Adrenal gland (tissue), 5 donors: Measurements from ENCODE around the gene RNF5.

Experiments used
- CTCF ChIP-seq, 6 experiments: fragments of 450-650 bp in 4 of 6; fragments of 200-600 bp in 2 of 6; sonication (generic) in 1 of 6; IDR thresholded peaks; 1 replicate in 5 of 6; 2 replicates in 1 of 6; pipeline versions ENCODE4 v1.5.1 to v1.8.0; 2016 to 2021; ENCODE audit warnings: antibody characterized with exemption in 6 of 6, mild to moderate bottlenecking in 2 of 6, moderate library complexity in 1 of 6
- POLR2A ChIP-seq, 2 donors: fragments of 450-650 bp; IDR thresholded peaks; one replicate each; pipeline ENCODE4 v1.6.1; 2017; ENCODE audit warnings: antibody characterized with exemption in 2 of 2, mild to moderate bottlenecking in 2 of 2, moderate library complexity in 1 of 2
- donor health status: DM: no; HTN: no; CAD: no.

DNA sequence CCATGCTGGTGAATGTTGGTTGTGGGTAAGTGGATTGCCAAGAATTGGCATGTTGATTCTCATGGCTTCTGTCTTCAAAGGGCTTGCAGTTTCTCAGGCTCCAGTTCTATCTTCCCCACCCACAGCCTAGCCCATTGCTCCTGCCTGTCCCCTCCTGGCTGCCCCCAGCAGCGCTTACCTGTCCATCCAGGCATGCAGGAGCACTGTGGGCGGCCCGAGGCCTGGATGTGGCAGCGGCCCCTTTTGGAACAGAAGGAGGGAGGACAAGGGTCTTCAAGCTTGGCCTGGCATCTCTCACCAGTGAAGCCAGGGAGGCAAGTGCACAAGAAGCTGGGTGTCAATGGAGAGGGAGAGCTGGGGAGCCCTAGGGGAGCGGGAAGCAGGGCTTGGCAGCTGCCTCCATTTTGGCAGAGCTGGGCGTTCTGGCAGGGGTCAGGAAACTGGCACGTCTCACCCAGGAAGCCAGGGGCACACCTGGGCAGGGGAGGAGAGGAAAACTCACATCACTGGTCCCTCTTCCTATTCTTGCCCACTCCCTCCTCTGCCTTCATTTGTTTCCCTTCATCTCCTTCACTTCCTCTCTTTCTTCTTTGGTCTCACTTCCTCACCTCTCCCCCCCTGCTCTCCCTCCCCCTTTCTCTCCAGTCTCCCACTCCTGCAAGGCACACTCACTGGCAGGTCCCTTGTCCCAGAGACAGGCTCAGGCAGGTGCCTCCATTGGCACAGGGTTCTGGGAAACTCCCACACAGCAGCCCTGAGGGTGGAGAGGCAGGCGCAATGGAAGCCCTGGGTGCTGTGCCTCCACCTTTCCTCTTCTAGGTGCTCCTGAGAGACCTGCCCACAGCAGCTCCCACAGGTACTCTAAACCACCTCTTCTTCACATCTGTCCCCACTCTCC lies 44.4 kb downstream of the RNF5 start:
- TF ChIP-seq CTCF (IDR thresholded peaks at IDR 0.05) (no peak), POLR2A (IDR thresholded peaks at IDR 0.05) (no peak)
